Stimulated activated CD8-positive, alpha-beta memory T cell treated with anti-CD3 and anti-CD28 coated beads, Interleukin-15, amount 100 ng/mL, for 4 hours (primary cell): ENCODE results near the gene EPOP.

ENCODE experiments used
- DNase-seq, 2 donors: peaks; one replicate each; pipeline ENCODE4 v3.0.0-alpha.2; 2020; ENCODE audit warnings: low read depth in 2 of 2

Gene EPOP

GRCh38 chr17:38674014-38674748 lies 576 bp downstream of the EPOP start:
- DNase-seq, result no peak

GRCh38 chr17:38673707-38674013 lies 1.1 kb downstream of the EPOP start:
- DNase-seq, result no peak

DNA sequence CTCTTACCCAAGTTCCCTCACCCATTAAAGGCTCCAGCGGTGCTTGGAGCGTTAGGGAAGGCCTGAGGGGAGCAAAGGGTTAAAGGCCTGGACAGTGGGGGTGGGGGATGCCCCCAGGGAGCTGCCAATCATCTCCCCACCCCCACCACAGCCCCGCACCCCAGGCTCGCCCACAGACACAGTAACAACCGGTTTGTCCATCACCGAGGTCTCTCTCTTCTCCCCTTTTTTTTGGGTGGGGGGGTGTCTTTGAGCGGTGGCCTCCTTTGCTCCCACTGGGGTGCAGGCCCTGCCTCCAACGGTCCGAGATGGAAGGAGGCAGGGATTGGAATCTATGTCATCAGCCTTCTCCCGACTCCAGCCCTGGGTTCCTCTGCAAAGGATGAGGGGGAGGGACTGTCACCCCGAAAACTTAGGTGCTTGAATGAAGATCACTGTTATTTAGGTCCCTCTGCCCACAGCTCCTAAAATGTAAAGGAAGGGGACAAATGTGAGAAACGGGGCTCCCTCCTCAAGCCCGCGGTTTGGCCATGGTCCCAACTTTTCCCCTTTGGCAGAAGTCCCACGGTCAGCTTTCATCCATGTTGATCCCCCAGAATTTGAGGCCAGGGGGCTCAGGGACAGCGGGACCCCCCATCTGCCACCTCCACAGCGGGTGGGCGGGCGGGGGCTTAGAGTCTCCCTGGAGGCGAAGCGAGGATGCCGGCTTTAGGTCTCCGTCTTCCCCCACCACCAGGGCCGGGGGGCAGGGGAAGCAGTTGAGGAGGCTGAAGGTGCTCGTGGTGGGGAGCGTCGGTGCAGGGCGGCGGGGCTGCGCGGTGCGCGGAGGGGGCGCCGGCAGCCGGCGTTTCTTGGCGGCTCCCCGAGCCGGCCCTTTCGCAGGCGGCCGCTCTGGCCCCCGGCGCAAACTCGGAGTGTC lies 1.7 kb downstream of the EPOP start:
- no peak for DNase-seq

GRCh38 chr17:38671939-38672720 lies 2.6 kb downstream of the EPOP start:
- no peak for DNase-seq

DNA sequence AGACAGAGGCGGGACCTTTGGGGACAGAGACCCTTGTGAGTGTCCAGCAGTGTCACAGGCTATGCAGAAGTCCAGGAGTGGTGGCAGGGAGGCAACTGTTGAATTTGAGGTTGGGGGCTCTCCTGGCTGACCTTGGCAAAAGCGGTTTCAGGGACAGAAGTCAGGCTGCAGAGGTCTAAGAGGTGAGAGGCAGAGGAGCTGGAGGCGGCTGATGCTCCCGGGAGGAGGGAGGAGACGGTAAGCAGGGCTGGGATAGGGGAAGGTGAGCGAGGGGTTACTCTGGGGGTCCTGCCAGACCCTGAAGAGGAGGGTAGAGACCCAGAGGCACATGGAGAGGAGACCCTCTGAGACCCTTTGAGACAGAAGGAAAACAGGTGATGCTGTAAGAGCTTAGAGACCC lies 5.2 kb downstream of the EPOP start:
- no peak for DNase-seq

DNA sequence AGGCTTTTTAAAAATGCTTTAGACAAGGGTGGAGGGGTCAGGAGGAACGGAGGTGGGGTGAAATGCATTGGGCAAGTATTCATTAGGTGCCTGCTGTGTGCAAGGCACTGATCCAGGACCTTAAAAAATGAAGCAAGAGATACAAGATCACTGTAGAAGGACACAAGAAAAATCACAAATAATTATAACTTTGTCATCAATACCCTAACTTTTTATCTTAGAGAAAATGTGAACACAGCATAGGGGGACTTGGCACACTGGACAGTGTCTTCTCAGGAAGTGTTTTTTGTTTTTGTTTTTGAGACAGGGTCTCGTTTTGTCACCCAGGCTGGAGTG lies 7.0 kb downstream of the EPOP start:
- no peak for DNase-seq

DNA sequence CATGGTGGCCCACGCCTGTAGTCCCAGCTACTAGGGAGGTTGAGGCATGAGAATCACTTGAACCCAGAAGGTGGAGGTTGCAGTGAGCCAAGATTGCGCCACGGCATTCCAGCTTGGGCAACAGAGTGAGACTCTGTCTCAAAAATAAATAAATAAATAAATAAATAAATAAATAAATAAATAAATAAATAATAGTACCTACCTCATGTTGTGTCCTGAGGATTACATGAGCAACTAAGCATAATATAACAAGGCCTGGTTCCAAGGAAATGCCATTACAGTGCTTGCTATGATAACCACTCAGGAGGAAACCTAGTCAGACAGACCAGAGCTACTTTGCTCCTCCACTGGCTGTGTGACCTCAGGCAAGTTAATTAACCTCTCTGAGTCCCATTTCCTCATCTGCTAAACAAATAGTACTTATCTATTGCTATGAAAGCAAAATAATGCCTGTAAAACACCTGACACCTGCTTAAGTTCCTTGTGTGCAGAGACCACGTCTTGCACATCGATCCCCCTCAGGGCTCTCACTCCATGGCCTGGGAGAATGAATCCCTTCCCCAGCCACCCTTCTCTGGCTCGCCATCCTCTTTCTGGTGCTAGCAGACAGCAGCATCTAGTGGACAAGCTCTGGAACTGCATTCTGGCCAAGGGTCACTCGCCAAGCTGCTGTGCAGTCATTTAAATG lies 7.5 kb downstream of the EPOP start:
- DNase-seq, result peak in 1 of 2 donors; percentile 23

DNA sequence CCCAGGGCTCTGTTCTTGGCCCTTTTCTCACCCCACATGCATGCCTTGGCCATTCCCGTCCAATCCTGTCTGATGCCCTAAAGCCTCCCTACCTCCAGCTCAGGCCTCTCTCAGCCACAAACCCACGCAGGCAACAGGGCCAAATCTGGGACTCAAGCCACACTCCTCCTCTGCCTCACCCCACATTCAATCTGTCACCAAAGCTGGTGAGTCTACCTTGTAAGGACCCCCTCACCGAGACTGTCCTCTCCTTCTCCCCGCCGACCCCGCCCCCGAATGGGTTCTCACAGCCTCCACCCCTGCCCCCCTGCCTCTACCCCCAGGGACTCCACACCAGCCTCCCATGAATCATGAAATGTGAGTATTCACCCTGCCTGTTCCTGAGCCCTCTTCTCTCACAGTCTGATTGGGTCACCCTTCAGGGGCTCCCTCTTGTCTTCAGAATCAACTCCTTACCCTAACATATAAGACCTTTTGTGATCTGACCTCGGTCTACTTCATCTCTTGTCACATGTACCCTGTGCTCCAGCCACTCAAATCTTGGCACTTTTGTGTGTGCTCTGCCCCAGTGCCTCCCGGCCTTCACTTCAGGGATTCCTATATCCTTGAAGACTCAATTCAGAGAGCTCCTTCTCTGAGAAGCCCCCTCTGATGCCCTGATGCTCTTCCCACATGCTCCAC lies 10.7 kb downstream of the EPOP start:
- DNase-seq, result no peak

DNA sequence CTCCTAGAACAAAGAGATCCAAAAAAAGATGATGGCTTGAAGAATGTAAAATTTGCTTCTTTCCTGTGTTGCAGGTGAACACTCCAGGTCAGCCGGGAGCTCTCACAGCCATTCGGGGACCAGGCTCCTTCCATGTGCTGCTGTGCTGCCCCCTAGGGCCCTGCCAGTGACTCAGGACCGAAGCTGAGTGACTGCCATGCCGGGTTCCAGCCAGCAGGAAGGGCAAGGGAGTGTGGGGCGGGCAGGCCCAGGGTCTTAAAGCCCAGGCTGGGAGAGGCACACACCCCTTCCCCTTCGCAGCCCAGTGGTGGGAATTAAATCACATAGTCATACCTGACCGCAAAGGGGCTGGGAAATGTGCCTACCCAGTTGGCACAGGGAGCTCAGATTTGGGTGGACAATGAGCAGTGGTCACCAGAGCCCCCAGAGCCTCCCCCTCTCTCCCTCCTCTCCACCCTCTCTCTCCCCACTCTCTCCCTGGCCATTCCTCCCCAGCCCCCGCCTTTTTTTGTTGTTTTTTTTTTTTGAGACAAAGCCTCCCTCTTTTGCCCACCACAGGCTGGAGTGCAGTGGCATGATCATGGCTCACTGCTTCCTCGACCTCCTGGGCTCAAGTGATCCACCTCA lies 11.5 kb downstream of the EPOP start:
- no peak for DNase-seq

- no peak for DNase-seq
Measured at GRCh38 chr17:38660097-38661025, 14.4 kb downstream of the EPOP start.

DNA sequence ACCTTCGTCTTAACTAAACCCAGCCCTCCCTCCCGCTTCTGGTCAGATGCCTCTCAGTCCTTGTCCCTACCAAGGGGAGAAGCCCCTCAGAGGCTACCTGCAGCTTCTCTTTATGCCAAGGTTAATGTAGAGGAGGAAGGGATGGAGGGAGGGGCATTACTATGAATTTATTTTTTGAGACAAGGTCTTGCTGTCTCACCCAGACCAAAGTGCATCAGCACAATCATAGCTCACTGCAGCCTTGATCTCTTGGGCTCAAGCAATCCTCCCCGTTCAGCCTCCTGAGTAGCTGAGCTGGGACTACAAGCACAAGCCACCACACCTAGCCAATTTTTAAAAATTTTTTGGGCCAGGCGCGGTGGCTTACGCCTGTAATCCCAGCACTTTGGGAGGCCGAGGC lies 15.3 kb downstream of the EPOP start:
- no peak for DNase-seq

- DNase-seq, result no peak
Measured at GRCh38 chr17:38658741-38659345, 15.9 kb downstream of the EPOP start.

DNA sequence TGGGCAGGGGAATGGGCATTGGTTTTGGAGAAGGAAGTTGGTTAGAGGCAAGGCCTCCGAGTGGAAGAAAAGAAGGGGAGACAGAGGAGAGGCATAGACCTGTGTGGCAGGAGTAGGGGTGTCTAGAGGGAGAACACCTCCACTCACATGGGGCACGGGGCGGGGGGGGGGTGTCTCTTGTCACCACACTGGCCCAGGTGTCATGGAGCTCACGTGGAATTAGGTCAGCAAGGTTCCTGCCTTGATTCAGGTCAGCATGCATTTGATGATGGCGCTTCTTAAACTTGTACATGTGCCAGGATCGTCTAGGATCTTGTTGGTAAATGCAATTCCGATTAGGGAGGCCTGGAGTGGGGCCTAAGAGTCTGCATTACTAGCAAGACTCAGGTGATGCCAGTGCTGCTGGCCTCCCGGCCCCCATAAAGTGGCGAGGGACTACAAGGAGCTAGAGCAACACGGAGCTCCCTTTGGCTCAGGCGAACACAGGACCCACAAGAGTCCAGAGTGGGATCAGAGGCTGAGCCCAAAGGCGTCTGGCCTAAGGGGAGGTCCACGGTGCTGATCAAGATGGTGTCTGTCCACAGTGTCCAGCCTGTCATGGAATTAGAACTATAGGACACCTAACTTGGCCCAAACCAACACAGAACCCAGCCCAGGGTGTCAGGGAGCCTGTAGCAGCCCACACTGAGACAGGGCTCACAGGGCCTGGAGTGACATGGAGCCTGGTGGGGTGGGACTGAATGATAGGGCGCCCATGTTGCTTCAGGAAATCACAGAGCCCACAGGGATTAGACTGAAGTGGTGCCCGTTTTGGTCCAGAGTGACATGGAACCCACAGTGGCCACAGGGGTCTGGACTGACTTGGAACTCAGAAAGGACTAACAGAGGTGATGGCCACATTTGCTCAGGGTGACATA lies 16.7 kb downstream of the EPOP start:
- no peak for DNase-seq

DNA sequence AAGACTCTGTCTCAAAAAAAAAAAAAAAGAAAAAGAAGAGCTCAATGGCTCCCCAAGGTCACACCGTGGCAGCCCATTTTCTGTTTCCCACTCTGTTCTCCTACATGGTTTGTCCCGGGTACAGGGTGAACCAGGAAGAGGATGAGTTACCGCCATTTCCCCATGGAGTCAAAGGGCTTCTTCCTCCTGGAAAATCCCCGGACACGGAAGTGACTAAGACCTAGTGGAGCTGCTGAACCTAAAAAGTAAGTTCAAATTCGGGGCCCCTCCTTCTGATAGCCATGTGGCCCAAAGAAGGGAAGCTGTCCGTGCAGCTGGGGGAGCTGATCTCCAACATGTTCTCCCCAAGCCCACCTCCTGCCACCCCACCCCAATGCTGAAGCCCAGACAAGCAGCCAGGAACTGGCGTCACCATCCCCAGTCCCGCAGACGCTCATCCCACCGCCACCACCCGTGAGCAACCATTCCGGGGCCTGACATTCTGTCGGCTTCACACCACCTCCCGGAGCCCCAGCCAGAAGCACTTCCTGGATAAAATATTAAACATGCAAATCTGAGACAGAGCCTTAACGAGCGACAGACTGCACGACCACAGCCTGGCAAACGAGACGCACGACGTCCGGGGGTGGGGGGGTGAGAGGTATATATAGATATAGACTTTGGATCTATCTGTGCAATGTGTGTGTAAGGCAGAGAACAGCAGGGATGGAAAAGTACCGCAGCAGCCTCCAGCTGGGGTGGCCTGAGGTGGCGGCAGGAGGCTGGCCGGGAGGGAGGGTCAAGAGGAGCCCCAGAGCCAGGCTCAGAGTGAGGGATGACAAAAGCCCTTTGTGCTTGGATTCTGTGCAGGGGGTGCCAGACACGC lies 17.6 kb downstream of the EPOP start:
- no peak for DNase-seq

GRCh38 chr17:38654411-38655398 lies 20.1 kb downstream of the EPOP start:
- no peak for DNase-seq

- DNase-seq, result no peak
Measured at GRCh38 chr17:38653679-38654078, 21.1 kb downstream of the EPOP start.
